K562 (cell line): ENCODE measurements around the gene ZNF680. TPM values are rescaled to one million over a fixed set of nuclear protein-coding genes. Genes with fewer than 3 reads are reported as not detected.

Experiments
- CCAR2 ChIP-seq: fragments of 200-400 bp; formaldehyde crosslinking; IDR thresholded peaks from 2 replicates; pipeline ENCODE4 v1.6.1; 2017; ENCODE audit warnings: mild to moderate bottlenecking, low read depth, low read length
- ELF2 ChIP-seq: fragments of 250-450 bp; sonication (Bioruptor Pico); IDR thresholded peaks from 2 replicates; pipeline ENCODE4 v1.5.0; 2021; ENCODE audit warnings: mild to moderate bottlenecking
- ETV5 ChIP-seq: sonication (generic); formaldehyde crosslinking; IDR thresholded peaks from 2 replicates; pipeline ENCODE4 v1.4.0; 2020; ENCODE audit warnings: low read depth, mild to moderate bottlenecking, missing genetic modification reagents
- HNRNPUL1 ChIP-seq: fragments of 200-400 bp; formaldehyde crosslinking; IDR thresholded peaks from 2 replicates; pipeline ENCODE4 v1.6.1; 2017; ENCODE audit warnings: low read length
- KDM5B ChIP-seq: fragments of 200-600 bp; sonication (generic); IDR thresholded peaks from 2 replicates; pipeline ENCODE4 v1.6.1; 2012; ENCODE audit warnings: low read depth, mild to moderate bottlenecking, moderate library complexity, low read length, control low read depth, inconsistent platforms; ENCODE audit not compliant: insufficient replicate concordance
- MAZ ChIP-seq, 2 experiments: fragments of 450-650 bp in 1 of 2; sonication (generic) in 1 of 2; formaldehyde crosslinking; IDR thresholded peaks in 1 of 2; conservative IDR thresholded peaks in 1 of 2; 2 replicates each; pipeline versions ENCODE4 v1.4.0 to v1.5.0; 2020; ENCODE audit warnings: mild to moderate bottlenecking in 1 of 2, missing genetic modification reagents in 1 of 2
- RBM14 ChIP-seq: fragments of 200-400 bp; formaldehyde crosslinking; IDR thresholded peaks from 2 replicates; pipeline ENCODE4 v1.6.1; 2018; ENCODE audit warnings: low read depth, mild to moderate bottlenecking, low read length, moderate library complexity, borderline replicate concordance; ENCODE audit not compliant: insufficient read depth
- SMARCA4 ChIP-seq: fragments of 450-650 bp; IDR thresholded peaks from 2 replicates; pipeline ENCODE4 v1.6.1; 2016
- TGIF2 ChIP-seq: sonication (generic); formaldehyde crosslinking; IDR thresholded peaks from 2 replicates; pipeline ENCODE4 v1.8.1; 2022; ENCODE audit warnings: mild to moderate bottlenecking, missing genetic modification reagents, moderate library complexity
- ZEB2 ChIP-seq: fragments of 450-650 bp; IDR thresholded peaks from 2 replicates; pipeline ENCODE4 v1.6.1; 2016
- ZFP1 ChIP-seq: fragments of 450-650 bp; formaldehyde crosslinking; IDR thresholded peaks from 2 replicates; pipeline ENCODE4 v1.4.0; 2020; ENCODE audit warnings: mild to moderate bottlenecking, mixed read lengths
- ZKSCAN8 ChIP-seq: fragments of 200-800 bp; sonication (Bioruptor generic); IDR thresholded peaks from 2 replicates; pipeline ENCODE4 v1.6.1; 2016; ENCODE audit warnings: missing genetic modification characterization, missing compliant biosample characterization
- ZNF12 ChIP-seq: sonication (generic); formaldehyde crosslinking; IDR thresholded peaks from 2 replicates; pipeline ENCODE4 v1.4.0; 2020; ENCODE audit warnings: mild to moderate bottlenecking, missing genetic modification reagents
- polyA plus RNA-seq, 8 experiments: library from polyadenylated mRNA; depleted of rRNA in 4 of 8; stranded (reverse) in 5 of 8; unstranded in 3 of 8; fragments of >200 nt; fragmentation: Nextera tagmentation in 2 of 8; fragmentation: Illumina TruSeq in 1 of 8; extraction: Ambion mirVana in 2 of 8; extraction: Trizol in 1 of 8; gene quantifications; 2 replicates each; pipeline versions ENCODE4 v1.2.1 to v1.2.3, GENCODE V29; 2011 to 2014; ENCODE audit warnings: inconsistent platforms in 1 of 8, missing spikeins in 1 of 8
- total RNA-seq, 7 experiments: library from RNA; depleted of rRNA in 6 of 7; stranded (reverse); fragments of >200 nt in 6 of 7; fragmentation: Illumina TruSeq in 2 of 7; extraction: Trizol in 2 of 7; gene quantifications; 2 replicates each; pipeline versions ENCODE4 v1.2.1 to v1.2.3, GENCODE V29; 2011 to 2021; ENCODE audit warnings: low replicate concordance in 1 of 7
- TF ChIP-seq, protein P1 (sequence below), 2 experiments: IDR thresholded peaks in 1 of 2; conservative IDR thresholded peaks in 1 of 2; 2 replicates each; pipeline ENCODE4 v1.6.1; 2016; ENCODE audit warnings: low read depth in 2 of 2, mild to moderate bottlenecking in 1 of 2, missing compliant biosample characterization in 1 of 2, missing genetic modification characterization in 1 of 2, moderate library complexity in 1 of 2
- TF ChIP-seq, protein P2 (sequence below): sonication (generic); formaldehyde crosslinking; IDR thresholded peaks from 2 replicates; pipeline ENCODE4 v1.8.1; 2022; ENCODE audit warnings: missing genetic modification reagents
- TF ChIP-seq, protein P3 (sequence below): sonication (generic); formaldehyde crosslinking; IDR thresholded peaks from 2 replicates; pipeline ENCODE4 v1.8.0; 2022; ENCODE audit warnings: mild to moderate bottlenecking, missing genetic modification reagents
- TF ChIP-seq, protein P4 (sequence below): sonication (generic); formaldehyde crosslinking; IDR thresholded peaks from 2 replicates; pipeline ENCODE4 v1.4.0; 2020; ENCODE audit warnings: mild to moderate bottlenecking, missing genetic modification reagents
- TF ChIP-seq, protein P5 (sequence below): sonication (generic); formaldehyde crosslinking; IDR thresholded peaks from 2 replicates; pipeline ENCODE4 v1.8.0; 2022; ENCODE audit warnings: mild to moderate bottlenecking, missing genetic modification reagents

The ZNF680 gene
- total and polyA plus RNA-seq, 9 of the 15 experiments (the other 6 are each of a cell fraction or from before 2014, with no cell fraction given): 7.0 to 25.0 (median 12.0) TPM

DNA sequence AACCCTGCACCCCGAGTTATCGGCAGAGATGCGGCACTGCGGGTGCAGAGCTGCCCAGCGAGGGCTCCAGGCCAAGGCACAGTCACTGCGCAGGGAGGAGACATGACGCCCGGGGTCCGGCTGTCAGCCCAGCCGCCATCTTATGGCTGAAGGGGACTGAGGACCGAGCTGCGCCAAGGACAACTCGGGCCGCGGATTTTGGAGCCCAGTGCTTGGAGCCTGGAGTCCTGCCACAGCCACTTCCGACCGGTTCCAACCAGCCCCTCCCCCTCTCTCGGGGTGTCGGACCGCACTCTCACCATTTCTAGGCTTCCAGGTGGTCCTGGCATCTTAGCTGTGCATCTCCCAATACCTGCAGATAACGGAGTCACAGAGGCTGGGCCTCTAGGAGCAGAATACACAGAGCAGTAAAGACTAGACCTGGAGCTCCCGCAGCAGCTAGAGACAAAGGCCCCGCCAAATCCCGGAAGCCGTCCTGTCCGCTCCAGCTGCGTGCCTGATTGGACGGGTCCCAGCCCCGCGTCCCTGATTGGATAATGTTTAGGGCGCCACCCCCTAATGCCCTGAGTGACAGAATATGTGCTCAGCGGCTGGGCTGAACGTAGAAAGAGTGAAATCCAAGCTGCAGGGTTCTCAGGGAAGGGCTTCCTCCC, at the start of gene ZNF680 (continued):
- TF ChIP-seq, protein P1, sequence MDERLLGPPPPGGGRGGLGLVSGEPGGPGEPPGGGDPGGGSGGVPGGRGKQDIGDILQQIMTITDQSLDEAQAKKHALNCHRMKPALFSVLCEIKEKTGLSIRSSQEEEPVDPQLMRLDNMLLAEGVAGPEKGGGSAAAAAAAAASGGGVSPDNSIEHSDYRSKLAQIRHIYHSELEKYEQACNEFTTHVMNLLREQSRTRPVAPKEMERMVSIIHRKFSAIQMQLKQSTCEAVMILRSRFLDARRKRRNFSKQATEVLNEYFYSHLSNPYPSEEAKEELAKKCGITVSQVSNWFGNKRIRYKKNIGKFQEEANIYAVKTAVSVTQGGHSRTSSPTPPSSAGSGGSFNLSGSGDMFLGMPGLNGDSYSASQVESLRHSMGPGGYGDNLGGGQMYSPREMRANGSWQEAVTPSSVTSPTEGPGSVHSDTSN (CRISPR knock-in tag; IDR thresholded peaks at IDR 0.05; ENCODE audit: low read depth): peak; percentile 69
- TF ChIP-seq, protein P1 (tag; conservative IDR thresholded peaks at IDR 0.05; ENCODE audit: low read depth): peak; percentile 89
- TF ChIP-seq TGIF2 (no peak), MAZ (CRISPR knock-in tag; conservative IDR thresholded peaks at IDR 0.05 in 1 of 2, IDR thresholded peaks at IDR 0.05 in 1 of 2) (peak in 1 of 2 experiments; percentile 58; a peak in 2 of 4 replicates), ZFP1 (CRISPR knock-in tag) (no peak), CCAR2 (no peak), HNRNPUL1 (no peak), RBM14 (no peak), KDM5B (peak; percentile 63), ZNF12 (CRISPR knock-in tag) (peak; percentile 66; the same call in 1 of the 2 replicates), ELF2 (CRISPR knock-in tag) (no peak), SMARCA4 (no peak), ZEB2 (no peak), ZKSCAN8 (CRISPR knock-in tag) (no peak), ETV5 (CRISPR knock-in tag) (0 out of 2 replicates have a peak, but pooled peaks have one; percentile 40)
- TF ChIP-seq, protein P2, sequence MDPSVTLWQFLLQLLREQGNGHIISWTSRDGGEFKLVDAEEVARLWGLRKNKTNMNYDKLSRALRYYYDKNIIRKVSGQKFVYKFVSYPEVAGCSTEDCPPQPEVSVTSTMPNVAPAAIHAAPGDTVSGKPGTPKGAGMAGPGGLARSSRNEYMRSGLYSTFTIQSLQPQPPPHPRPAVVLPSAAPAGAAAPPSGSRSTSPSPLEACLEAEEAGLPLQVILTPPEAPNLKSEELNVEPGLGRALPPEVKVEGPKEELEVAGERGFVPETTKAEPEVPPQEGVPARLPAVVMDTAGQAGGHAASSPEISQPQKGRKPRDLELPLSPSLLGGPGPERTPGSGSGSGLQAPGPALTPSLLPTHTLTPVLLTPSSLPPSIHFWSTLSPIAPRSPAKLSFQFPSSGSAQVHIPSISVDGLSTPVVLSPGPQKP (CRISPR knock-in tag): no peak
- TF ChIP-seq, protein P3, sequence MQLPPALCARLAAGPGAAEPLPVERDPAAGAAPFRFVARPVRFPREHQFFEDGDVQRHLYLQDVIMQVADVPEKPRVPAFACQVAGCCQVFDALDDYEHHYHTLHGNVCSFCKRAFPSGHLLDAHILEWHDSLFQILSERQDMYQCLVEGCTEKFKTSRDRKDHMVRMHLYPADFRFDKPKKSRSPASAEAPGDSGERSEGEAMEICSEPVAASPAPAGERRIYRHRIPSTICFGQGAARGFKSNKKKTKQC: no peak
- TF ChIP-seq, protein P4, sequence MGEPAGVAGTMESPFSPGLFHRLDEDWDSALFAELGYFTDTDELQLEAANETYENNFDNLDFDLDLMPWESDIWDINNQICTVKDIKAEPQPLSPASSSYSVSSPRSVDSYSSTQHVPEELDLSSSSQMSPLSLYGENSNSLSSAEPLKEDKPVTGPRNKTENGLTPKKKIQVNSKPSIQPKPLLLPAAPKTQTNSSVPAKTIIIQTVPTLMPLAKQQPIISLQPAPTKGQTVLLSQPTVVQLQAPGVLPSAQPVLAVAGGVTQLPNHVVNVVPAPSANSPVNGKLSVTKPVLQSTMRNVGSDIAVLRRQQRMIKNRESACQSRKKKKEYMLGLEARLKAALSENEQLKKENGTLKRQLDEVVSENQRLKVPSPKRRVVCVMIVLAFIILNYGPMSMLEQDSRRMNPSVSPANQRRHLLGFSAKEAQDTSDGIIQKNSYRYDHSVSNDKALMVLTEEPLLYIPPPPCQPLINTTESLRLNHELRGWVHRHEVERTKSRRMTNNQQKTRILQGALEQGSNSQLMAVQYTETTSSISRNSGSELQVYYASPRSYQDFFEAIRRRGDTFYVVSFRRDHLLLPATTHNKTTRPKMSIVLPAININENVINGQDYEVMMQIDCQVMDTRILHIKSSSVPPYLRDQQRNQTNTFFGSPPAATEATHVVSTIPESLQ (CRISPR knock-in tag): no peak
- TF ChIP-seq, protein P5, sequence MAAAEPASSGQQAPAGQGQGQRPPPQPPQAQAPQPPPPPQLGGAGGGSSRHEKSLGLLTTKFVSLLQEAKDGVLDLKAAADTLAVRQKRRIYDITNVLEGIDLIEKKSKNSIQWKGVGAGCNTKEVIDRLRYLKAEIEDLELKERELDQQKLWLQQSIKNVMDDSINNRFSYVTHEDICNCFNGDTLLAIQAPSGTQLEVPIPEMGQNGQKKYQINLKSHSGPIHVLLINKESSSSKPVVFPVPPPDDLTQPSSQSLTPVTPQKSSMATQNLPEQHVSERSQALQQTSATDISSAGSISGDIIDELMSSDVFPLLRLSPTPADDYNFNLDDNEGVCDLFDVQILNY (CRISPR knock-in tag): no peak
